Epithelial cell of esophagus (primary cell): ENCODE data around the gene CDKN1B.

ENCODE experiments used
- DNase-seq: peaks from one replicate; pipeline ENCODE4 v3.0.0; 2010; ENCODE audit warnings: low read depth
- H3K4me3 ChIP-seq: 2 replicates; pipeline ENCODE4 v1.5.1; 2011; ENCODE audit warnings: mild to moderate bottlenecking, low read length, control low read depth
- CTCF ChIP-seq: IDR thresholded peaks from 2 replicates; pipeline ENCODE4 v1.5.1; 2011; ENCODE audit warnings: low read depth, mild to moderate bottlenecking, low read length, control low read depth, inconsistent platforms; ENCODE audit not compliant: insufficient read depth; ENCODE audit errors: missing control alignments

Gene CDKN1B

GRCh38 chr12:12749433-12749832, 32.3 kb downstream of the CDKN1B start:
- DNase-seq: no peak
- no peak for TF ChIP-seq CTCF
- no peak overlapping the region for H3K4me3 ChIP-seq

- TF ChIP-seq CTCF: no peak
- DNase-seq: no peak
- no peak overlapping the region for H3K4me3 ChIP-seq
These were observed 38.8 kb downstream of the CDKN1B start for GRCh38 chr12:12755923-12756322.

GRCh38 chr12:12757121-12757520, 40.0 kb downstream of the CDKN1B start:
- TF ChIP-seq CTCF: no peak
- no peak overlapping the region for H3K4me3 ChIP-seq
- no peak for DNase-seq

DNA sequence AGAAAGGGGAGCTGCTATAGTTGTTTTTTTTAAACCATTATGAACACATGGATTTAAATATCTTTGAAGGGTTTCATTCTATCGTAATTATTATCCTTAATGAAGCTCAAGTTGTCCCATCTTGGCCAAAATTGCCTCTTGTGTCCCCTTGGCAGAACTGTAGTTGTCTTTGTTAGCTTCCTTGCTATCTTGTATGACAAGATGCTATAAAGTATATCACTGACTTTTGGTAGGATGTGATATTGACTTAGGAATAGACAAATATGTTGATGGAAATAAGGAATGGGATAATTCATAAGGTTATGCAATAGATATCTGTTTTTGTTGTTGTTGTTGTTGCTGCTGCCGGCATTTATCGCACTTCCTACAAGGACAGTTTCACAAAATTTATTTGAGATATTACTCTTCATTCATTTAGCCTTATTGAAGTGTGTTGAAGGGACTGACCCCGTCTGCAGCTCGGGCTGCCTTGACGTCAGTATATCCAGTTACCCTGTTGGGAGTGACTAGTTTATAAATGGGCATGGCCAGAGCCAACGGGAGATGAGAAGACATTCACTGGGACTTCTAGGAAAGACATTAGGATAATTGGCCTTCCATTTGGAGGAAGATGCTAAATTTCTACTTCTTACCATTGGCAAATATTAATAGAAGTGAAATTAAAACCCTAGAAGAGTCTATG, 42.2 kb downstream of the CDKN1B start:
- no peak for TF ChIP-seq CTCF
- H3K4me3 ChIP-seq: no peak overlapping the region
- DNase-seq: no peak

GRCh38 chr12:12764824-12765223, 47.7 kb downstream of the CDKN1B start:
- no peak for TF ChIP-seq CTCF
- no peak overlapping the region for H3K4me3 ChIP-seq
- DNase-seq: no peak

GRCh38 chr12:12770262-12770661, 53.1 kb downstream of the CDKN1B start:
- TF ChIP-seq CTCF: no peak
- DNase-seq: no peak
- H3K4me3 ChIP-seq: no peak overlapping the region
